Astrocyte of the spinal cord (primary cell): Measurements from ENCODE around the gene FOXD3.

ENCODE experiments used
- DNase-seq: peaks from one replicate; pipeline ENCODE4 v3.0.0; 2011; ENCODE audit warnings: low read depth, low spot score
- H3K4me3 ChIP-seq: 2 replicates; pipeline ENCODE4 v1.5.1; 2011; ENCODE audit warnings: low read depth, mild to moderate bottlenecking, low read length, moderate library complexity
- in situ Hi-C: cut with HindIII; loops from 2 replicates; pipeline ENCODE4 v1.10.0; 2017; ENCODE audit warnings: low sequenced_read_pairs
- TF ChIP-seq, protein P1 (sequence below): IDR thresholded peaks from 2 replicates; pipeline ENCODE4 v1.5.1; 2012; ENCODE audit warnings: low read depth, mild to moderate bottlenecking, low read length, inconsistent platforms

FOXD3 gene

DNA sequence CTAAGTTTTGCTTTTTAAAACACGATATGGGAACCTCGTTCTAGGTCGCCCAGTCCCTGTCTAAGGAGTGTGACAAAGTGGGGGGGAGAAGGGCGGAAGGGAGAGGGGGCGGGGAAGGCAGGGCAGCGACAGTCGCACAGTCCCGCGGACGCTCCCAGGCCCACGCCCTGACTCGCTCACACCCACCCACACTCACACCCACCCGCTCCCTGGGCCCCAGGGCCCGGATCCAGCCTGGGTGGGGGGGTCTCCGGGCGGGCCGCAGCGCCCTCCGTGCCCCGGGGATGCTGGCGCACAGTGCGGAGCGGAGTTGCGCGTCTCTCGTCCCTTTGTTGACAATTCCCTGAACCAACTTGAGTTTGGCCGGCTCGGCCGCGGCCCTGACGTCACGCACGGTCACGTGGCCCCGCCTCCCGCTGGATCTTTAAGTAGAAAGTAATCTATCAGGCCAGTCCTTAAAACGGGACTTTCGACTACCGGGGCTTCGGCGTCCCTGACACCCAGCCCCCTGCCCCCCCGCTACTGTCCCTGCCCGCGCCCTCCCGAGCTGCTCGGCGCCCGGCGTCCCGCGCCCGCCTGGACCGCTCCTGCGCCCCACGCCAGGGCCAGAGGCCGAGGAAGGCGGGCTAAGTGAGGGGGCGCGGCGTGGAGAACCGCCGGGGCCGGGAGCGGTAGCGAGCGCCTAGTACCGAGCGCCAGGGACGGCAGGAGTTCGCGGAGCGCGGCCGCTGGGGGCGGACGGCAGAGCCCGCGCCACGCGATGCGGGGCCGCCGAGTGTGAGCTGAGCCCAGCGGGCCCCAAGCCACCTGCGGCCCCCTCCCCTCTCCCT, at the start of gene FOXD3:
Gene FOXD3, plus strand, starts transcription at position 454 of the 830 bp plus-strand sequence. CDS start 492 bp downstream, outside the sequence.
- in situ Hi-C loops: no loop called here
- TF ChIP-seq, protein P1, sequence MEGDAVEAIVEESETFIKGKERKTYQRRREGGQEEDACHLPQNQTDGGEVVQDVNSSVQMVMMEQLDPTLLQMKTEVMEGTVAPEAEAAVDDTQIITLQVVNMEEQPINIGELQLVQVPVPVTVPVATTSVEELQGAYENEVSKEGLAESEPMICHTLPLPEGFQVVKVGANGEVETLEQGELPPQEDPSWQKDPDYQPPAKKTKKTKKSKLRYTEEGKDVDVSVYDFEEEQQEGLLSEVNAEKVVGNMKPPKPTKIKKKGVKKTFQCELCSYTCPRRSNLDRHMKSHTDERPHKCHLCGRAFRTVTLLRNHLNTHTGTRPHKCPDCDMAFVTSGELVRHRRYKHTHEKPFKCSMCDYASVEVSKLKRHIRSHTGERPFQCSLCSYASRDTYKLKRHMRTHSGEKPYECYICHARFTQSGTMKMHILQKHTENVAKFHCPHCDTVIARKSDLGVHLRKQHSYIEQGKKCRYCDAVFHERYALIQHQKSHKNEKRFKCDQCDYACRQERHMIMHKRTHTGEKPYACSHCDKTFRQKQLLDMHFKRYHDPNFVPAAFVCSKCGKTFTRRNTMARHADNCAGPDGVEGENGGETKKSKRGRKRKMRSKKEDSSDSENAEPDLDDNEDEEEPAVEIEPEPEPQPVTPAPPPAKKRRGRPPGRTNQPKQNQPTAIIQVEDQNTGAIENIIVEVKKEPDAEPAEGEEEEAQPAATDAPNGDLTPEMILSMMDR: no peak
- H3K4me3 ChIP-seq: peak within 1 kb of the TSS; percentile 10
- DNase-seq: no peak

DNA sequence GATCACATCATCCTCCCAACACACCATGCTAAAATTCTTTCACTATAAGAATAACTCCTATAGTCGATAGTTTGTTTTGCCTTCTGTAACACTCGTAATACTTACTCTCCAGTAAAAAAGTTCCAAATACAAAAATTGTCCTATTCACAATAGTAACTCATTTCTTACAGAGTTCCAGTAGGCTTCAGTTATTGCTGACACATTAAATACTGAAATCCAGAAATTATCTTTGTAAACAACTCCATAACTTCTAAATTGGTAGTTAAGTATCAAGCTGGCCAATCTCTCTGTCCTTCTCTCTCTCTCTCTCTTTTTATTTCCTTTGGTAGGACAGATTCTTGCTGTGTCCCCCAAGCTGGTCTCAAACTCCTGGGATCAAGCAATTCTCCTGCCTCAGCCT, 49.6 kb upstream of the FOXD3 start:
- DNase-seq: no peak
- TF ChIP-seq, protein P1: no peak
- in situ Hi-C loops: no loop called here
- no peak overlapping the region for H3K4me3 ChIP-seq

DNA sequence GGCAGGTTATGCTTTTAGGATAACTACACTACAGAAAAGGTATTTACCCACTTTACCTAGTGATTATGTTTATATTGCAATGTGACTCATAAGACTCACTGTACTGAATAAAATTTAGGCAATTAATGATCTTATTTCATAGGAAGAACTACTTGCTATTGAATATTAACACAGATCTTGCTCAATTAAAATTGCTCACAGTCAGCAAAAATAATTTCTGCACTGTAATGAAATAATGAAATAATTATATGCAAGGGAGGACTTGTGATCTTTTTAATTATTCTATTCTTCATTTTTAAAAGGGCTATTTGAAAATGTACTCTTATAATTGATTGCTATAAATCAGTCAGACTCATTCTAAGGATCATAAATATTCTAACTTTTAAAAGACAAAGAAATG, 48.0 kb upstream of the FOXD3 start:
- in situ Hi-C loops: no loop called here
- H3K4me3 ChIP-seq: no peak overlapping the region
- TF ChIP-seq, protein P1: no peak
- no peak for DNase-seq

DNA sequence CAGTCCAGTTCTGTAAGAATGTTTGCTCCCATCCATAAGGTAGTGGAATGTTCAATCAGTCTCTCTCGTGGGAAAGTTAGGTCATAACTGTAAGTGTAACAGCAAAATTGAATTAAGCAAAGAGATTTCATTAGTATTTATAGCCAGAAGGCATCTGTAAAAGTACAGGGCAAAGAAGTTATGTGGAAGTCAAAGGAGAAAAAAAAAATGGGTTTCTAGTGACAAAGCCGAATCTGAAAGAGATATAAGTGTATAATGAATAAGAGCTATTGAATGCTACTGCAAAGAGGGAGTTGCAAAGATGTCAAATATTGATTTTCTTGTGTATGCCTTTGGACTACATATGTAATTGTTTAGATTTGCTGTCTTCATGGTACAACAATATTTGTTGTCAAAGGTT, 47.4 kb upstream of the FOXD3 start:
- in situ Hi-C loops: no loop called here
- TF ChIP-seq, protein P1: no peak
- no peak for DNase-seq
- H3K4me3 ChIP-seq: no peak overlapping the region

DNA sequence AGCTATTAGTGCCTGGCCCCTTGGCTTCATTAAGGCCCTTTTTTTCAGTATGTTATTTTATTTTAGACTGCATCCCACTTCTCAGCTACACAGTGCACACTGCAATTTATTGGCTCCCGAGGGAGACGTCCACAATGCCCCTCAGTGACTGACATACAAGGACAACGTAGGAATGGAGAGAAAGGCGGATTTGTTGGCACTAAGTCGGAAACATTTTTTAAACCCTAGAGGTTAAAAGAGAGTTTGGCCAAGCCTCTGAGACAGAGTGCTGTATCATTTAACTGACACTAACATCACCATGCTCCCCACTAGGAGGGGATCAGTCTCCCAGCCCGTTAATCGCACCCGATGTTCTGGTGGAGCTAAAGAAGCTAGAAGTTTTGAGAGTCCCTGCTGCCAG, 45.7 kb upstream of the FOXD3 start:
- TF ChIP-seq, protein P1: no peak
- no peak for DNase-seq
- in situ Hi-C loops: no loop called here
- H3K4me3 ChIP-seq: no peak overlapping the region

DNA sequence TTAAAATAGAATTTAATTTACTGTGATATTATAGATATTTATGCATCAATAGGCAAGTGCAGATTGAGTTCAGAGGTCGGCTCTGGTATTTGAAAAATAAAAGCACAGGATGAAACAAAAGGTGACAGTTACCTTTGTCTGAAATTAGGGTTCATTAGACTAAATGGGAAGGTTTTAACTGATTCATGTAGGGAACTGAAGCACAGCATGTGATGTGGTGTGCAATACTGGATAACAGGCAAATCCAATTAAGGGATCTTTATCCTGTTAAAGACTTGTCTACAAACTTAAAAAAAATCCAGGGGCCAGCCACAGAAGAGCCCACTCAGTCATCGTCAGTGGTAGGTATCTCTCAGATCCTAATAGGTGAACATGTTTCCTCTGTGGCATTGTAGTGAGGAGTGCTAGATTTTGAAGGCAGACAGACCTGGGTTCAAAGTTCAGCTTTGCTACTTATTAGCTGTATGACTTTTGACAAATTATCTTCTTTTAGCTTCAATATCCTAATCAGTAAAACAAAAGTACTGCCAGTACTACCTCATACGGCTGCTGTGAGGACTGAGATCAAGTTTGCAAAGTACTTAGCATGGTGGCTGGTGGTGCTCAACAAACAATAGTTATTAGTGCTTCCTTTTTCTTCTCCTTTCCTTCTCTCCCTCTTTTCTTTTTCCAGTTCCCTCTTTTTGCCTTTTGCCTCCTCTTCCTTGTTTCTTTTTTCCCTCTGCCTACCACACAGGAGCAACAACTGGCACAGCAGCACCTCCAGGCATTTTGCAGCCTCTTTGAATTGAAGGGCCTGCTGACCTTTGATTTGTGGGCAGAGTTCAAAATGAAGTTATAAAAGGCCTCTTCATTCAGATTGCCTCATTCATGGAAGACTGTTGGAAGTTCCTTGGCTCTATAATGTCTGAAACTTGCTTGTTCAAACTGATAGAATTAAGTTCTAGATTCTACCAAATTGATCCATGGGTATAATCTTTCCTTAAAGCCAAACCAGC, 44.9 kb upstream of the FOXD3 start:
- H3K4me3 ChIP-seq: no peak overlapping the region
- in situ Hi-C loops: no loop called here
- TF ChIP-seq, protein P1: no peak
- no peak for DNase-seq
